D341Med (cell line): ENCODE results near the gene CINP.
"Not testable (repeated sequence)": the region's sequence is repeated elsewhere in the genome, so short reads cannot be mapped to it uniquely, and the experiment has no call there.

ENCODE experiments used
- DNase-seq: peaks from one replicate; pipeline ENCODE4 v3.0.0; 2012; ENCODE audit warnings: low spot score

CINP gene

GRCh38 chr14:102320033-102320660 is 42.5 kb downstream of the CINP start:
- no peak for DNase-seq

GRCh38 chr14:102319351-102320032 is 43.2 kb downstream of the CINP start, which contains the start of gene ZNF839:
TSS of gene ZNF839 (plus strand) at chr14:102319746. CDS start at chr14:102319766, 20 bp downstream.
- peak; percentile 90 for DNase-seq

GRCh38 chr14:102318781-102319276 is 43.9 kb downstream of the CINP start:
- DNase-seq = no peak

DNA sequence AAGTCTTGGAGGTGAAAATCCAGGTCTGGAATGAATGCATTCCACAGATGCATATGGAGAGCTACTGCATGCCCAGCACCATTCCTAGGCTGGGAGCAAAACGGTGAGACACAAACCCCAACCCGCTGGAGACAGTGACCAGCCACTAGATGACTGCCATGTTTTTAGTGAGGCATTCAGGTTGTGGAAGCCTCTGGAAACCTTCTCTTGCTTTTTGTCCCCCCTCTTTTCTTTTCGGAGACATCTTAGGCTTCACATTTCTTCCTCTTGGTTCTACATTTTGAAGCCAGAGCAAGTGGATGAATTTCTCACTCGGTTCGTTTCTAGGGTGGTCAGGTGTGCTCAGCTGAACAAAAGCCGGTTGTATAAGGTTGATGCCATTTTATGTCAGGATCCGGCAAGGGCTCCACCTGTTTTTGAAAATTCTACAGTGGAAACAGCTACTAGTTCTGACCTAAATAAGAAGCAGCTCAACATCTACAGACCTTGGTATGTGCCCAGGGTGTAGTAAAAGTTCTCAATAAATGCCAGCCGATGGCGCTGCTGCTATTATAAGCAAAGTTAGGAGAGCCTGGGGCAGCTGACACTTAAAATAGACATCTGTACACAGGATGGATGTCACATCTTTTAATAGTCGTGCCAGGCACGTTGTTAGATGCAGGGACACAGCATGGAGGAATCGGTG is 45.0 kb downstream of the CINP start:
- no peak for DNase-seq

- DNase-seq = peak; percentile 95
Measured at GRCh38 chr14:102316743-102317563, 45.7 kb downstream of the CINP start.

GRCh38 chr14:102316338-102316742 is 46.4 kb downstream of the CINP start:
- no peak for DNase-seq

GRCh38 chr14:102315121-102315520 is 47.6 kb downstream of the CINP start:
- no peak for DNase-seq

DNA sequence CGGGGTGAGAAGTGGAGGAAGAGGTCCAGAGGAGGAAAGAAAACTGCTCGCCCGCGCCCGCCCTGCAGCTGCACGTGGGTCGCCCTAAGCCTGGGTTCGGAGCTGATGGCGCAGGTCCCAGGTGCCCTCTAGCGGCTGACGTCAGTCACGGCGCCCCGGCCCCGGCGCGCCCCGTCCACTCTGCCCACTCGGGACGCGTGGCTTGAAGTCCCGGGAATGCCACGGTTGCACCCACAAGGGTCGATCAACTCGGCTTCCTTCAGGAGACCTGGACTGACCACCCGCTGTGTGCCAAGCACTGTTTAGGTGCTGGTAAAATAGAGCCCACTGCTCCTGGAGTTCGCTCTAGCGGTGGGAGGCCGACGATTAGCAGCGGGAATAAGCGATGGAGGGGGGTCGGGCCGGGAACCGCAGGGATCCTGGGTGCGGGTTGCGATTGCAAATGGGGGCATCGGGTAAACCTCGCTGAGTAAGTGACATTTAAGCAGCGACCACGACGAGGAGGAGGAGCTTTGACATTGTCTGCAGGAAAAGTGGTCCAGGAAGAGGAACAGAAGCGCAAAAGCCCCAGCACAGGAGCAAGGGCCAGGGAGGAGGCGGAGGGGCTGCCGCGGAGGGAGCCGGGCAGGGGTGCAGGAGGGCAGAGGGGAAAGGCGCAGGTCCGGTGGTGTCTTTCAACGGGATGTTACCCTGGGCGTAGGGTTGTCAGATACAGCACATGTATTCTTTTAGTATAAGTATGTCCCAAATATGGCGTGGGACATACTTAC is 48.3 kb downstream of the CINP start:
- peak; percentile 91 for DNase-seq

DNA sequence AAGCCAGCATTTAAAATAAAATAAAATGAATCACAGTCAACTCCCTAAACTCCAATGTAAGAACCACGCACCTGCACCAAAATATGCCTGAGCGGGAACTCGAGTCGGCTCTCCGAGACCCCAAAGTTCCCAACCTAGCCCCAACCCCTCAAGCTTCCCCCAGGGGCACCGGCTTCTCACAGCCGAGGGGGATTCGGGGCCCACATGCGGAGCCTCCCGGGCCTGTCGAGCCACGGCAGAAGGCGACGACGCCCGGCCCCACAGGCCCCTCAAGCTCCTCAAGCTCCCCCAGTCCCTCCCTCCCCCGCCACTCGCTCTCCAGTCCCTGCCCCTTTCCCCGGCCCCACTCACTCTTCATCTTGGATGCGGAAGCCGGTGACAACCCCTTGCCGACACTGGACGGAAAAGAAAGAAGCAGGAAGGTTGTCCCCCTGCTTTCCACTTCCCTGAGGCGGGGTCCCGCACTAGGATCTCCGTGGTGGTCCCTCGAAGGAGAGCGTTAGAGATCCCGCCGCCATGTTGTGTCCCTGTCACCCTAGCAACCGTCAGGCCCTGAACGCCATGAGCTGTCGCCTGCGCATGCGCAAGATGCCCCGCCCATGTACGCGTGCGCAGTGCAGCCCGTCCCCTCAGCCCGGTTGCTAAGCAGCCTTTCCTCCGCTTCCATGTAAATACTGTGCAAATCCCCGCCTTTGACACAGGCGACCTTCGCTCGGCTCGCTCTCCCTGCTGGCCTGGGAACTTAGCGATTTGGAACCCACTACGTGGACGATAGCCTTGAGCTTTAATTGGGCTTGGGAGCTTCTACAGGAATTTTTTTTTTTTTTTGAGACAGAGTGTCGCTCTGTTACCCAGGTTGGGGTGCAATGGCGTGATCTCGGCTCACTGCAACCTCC is 57.8 kb downstream of the CINP start, which contains the start of gene MOK:
MOK (minus strand) TSS at position 554 of the 896 bp plus-strand sequence; CDS start at position 358, 196 bp downstream.
- peak; percentile 99 for DNase-seq

- no peak for DNase-seq
Measured at GRCh38 chr14:102303664-102304063, 59.0 kb downstream of the CINP start.

DNA sequence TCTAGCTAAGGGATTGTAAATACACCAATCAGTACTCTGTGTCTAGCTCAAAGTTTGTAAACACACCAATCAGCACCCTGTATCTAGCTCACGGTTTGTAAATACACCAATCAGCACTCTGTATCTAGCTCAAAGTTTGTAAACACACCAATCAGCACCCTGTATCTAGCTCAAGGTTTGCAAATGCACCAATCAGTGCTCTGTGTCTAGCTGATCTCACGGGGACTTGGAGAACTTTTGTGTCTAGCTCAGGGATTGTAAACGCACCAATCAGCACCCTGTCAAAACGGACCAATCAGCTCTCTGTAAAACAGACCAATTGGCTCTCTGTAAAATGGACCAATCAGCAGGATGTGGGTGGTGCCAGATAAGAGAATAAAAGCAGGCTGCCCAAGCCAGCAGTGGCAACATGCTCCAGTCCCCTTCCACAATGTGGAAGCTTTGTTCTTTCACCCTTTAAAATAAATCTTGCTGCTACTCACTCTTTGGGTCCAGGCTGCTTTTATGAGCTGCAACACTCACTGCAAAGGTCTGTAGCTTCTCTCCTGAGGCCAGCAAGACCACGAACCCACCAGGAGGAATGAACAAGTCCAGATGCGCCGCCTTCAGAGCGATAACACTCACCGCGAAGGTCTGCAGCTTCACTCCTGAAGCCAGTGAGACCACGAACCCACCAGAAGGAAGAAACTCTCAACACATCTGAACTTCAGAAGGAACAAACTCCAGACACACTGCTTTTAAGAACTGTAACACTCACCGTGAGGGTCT is 64.2 kb downstream of the CINP start:
- DNase-seq = not testable (repeated sequence)
